SK-N-MC (cell line): ENCODE data around the gene RAET1E.

Source experiments
- DNase-seq: peaks from one replicate; pipeline ENCODE4 v3.0.0-alpha.2; 2011; ENCODE audit warnings: low read depth, low spot score
- H3K27ac ChIP-seq: fragments of 200-600 bp; sonication (generic); 2 replicates; pipeline ENCODE4 v1.5.1; 2016; ENCODE audit warnings: mixed run types
- H3K36me3 ChIP-seq: fragments of 200-600 bp; sonication (generic); 2 replicates; pipeline ENCODE4 v1.6.1; 2017; ENCODE audit warnings: antibody characterized with exemption, low read length, mixed read lengths; ENCODE audit not compliant: insufficient read depth
- H3K4me3 ChIP-seq: fragments of 200-600 bp; sonication (generic); 2 replicates; pipeline ENCODE4 v1.5.1; 2016
- H3K9ac ChIP-seq: fragments of 200-600 bp; sonication (generic); 2 replicates; pipeline ENCODE4 v1.8.0; 2017; ENCODE audit warnings: mixed run types, mixed read lengths; ENCODE audit not compliant: insufficient read length
- H3K9me3 ChIP-seq: fragments of 200-600 bp; sonication (generic); 2 replicates; pipeline ENCODE4 v1.6.1; 2017; ENCODE audit warnings: low read depth, mild to moderate bottlenecking, antibody characterized with exemption, low read length, moderate library complexity, mixed read lengths
- EZH2 ChIP-seq: fragments of 200-600 bp; sonication (generic); IDR thresholded peaks from one replicate; pipeline ENCODE4 v1.6.1; 2017; ENCODE audit warnings: antibody characterized with exemption
- FOXP2 ChIP-seq: optimal IDR thresholded peaks from 2 replicates; pipeline ENCODE3; 2011; ENCODE audit warnings: mild to moderate bottlenecking, moderate library complexity; ENCODE audit not compliant: insufficient read depth; ENCODE audit errors: extremely low read length, control extremely low read depth
- POLR2AphosphoS5 ChIP-seq: IDR thresholded peaks from 2 replicates; pipeline ENCODE4 v1.6.1; 2012; ENCODE audit warnings: mild to moderate bottlenecking, low read depth, low read length, borderline replicate concordance

RAET1E gene

DNA sequence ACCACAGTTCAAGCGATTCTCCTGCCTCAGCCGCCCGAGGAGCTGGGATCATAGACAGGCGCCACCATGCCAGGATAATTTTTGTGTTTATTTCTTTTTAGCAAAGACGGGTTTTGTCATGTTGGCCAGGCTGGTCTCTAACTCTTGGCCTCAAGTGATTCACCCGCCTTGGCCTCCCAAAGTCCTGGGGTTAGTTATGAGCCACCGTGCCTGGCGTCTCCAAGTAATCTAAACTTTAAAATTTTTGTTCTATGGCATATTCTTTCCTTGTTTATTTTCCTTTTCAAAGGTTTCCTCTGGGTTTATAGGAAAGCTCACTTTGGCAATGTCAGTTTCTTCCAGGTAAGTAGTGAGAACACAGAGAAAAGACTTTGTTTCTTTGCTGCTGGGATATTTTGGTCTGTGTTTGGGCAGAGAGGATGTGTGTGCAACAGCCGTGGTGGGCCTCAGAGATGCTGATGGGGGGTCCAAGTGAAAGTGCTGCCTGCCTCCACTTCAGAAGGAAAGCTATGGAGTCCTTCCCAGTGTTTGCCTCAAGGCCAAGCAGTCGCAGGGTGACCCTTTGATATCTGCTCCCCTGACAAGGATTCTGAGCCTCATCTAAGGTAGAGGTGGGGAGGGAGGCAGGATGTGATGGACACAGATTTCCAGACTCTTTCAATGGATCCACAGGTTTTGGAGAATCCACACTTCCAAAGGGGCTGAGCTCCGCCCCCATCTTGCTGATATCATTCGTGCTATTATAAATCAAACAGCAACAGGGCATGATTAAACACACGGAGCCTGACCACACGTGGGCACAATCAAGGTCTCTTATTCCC lies 36.1 kb downstream of the RAET1E start:
- DNase-seq: no peak
- H3K9ac ChIP-seq: no peak overlapping the region
- no peak overlapping the region for H3K4me3 ChIP-seq

DNA sequence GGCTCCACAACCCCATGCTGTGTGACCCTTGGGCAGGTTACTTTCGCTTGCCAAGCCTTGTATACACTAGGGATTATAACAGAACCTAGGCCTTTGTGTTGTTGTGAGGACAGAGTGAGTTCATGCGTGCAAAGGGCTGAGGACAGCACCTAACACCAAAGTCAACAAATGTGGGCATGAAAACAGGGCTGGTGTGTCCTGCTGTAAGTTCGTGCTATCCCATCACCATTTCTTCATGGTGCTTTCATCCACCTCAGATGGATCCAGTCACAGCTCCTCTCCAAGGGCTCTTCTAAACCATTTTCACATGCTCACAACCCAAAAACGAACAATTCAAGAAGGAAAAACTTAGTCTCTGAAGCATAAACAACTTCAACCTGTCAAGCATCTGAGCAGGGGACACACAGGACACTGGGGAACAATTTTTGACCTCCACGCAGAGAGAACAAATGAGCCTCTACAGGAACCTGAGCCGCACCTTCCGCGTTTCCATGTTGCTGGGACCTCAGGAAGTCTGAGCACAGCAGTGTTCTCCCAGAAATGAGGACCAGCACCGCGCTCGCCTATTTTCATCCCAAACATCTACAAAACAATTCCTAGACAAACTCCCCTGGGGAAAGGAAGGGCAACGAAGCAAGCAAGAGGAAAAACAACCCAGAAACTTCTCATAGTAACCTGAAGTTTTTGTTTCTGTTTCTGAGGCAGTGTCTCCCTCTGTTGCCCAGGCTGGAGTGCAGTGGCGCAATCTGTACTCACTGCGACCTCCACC lies 36.9 kb downstream of the RAET1E start:
- Histone ChIP-seq H3K4me3 (no peak overlapping the region), H3K9ac (no peak overlapping the region), H3K36me3 (no peaks in the 10 kb centered on the region), H3K9me3 (no peaks in the 10 kb centered on the region), H3K27ac (no peak overlapping the region)
- TF ChIP-seq POLR2AphosphoS5: no peak
- no peak for TF ChIP-seq EZH2
- TF ChIP-seq FOXP2: no peak
- no peak for DNase-seq

More for the DNA sequence above, 36.1 kb downstream of the RAET1E start:
- TF ChIP-seq POLR2AphosphoS5 (no peak), FOXP2 (no peak), EZH2 (no peak)
- Histone ChIP-seq H3K27ac (no peak overlapping the region), H3K36me3 (no peaks in the 10 kb centered on the region), H3K9me3 (no peaks in the 10 kb centered on the region)

DNA sequence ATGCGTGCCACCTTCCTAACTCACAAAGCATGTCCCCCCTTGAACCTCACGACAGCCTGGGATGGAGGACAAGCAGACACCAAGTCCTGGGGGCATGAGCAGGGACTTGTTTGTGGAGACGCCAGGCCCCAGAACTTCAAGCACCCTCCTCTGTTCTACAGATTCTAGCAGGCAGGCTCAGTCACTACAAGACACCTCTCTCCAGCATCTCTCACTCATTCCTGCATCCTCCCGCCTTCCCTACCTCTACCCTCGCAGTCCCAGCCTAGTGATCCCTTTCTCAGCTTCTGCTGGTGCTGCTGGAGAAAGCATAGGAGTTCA lies 37.4 kb downstream of the RAET1E start:
- no peak for TF ChIP-seq FOXP2
- no peak for TF ChIP-seq POLR2AphosphoS5
- TF ChIP-seq EZH2: no peak
- Histone ChIP-seq H3K27ac (no peak overlapping the region), H3K4me3 (no peak overlapping the region)

DNA sequence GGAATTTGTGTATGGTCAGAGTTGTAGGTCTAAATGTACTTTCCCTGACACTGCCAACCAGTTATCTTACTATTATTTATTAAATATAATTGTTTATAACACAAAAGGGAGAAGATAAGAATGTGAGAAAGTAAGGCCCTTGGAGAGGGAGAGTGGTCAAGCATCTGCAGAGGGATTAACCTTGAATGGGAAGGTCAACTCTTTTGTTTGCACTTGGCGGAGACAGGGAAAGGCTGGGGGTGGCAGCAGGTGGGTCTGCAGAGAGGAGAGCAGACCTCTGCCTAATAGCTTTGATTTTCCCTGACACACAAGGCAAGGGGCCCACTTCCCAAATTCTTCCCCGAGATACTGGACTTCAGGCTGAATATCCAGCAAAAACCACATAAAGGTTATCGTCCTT lies 38.0 kb downstream of the RAET1E start:
- no peak overlapping the region for H3K9ac ChIP-seq
- no peak overlapping the region for H3K4me3 ChIP-seq
- TF ChIP-seq EZH2: no peak
- TF ChIP-seq FOXP2: no peak
- TF ChIP-seq POLR2AphosphoS5: no peak
- no peak for DNase-seq
- H3K36me3 ChIP-seq: no peaks in the 10 kb centered on the region
- H3K27ac ChIP-seq: no peak overlapping the region
- H3K9me3 ChIP-seq: no peaks in the 10 kb centered on the region

More for the DNA sequence above, 37.4 kb downstream of the RAET1E start:
- Histone ChIP-seq H3K9me3 (no peaks in the 10 kb centered on the region), H3K36me3 (no peaks in the 10 kb centered on the region), H3K9ac (no peak overlapping the region)
- DNase-seq: no peak

DNA sequence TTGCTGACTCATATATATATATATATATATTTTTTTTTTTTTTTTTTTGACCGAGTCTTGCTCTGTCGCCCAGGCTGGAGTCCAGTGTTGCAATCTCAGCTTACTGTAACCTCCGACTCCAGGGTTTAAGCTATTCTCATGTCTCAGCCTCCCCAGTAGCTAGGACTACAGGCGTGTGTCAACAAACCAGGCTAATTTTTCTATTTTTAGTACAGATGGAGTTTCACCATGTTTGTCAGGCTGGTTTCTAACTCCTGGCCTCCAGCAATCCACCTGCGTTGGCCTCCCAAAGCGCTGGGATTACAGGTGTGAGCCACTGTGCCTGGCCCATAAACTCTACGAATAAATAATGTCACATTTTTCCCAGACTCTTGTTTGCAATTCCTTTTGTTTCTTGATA lies 38.5 kb downstream of the RAET1E start:
- Histone ChIP-seq H3K27ac (no peak overlapping the region), H3K4me3 (no peak overlapping the region), H3K9ac (no peak overlapping the region), H3K9me3 (no peaks in the 10 kb centered on the region), H3K36me3 (no peaks in the 10 kb centered on the region)
- TF ChIP-seq POLR2AphosphoS5 (no peak), FOXP2 (no peak), EZH2 (no peak)
- no peak for DNase-seq

DNA sequence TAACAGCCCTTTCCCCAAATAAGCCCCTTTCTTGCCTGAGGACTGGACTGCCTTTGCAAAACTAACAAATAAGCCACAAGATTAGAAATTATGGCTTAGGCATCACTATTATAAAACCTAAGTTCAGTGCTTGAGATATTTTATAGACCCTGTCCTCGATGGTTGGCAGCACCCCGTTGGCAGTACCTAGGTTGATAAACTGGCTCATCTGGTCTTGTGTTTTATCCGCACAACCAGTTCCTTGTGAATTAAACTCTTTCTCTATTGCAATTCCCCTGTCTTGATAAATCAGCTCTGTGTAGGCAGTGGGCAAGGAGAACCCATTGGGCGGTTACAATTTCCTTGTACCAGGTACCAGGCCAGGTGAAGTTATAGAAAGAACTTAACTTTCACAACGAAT lies 40.4 kb downstream of the RAET1E start:
- DNase-seq: no peak
- Histone ChIP-seq H3K36me3 (no peaks in the 10 kb centered on the region), H3K9me3 (no peaks in the 10 kb centered on the region), H3K4me3 (no peak overlapping the region), H3K9ac (no peak overlapping the region), H3K27ac (no peak overlapping the region)
- TF ChIP-seq POLR2AphosphoS5: no peak
- no peak for TF ChIP-seq EZH2
- no peak for TF ChIP-seq FOXP2

DNA sequence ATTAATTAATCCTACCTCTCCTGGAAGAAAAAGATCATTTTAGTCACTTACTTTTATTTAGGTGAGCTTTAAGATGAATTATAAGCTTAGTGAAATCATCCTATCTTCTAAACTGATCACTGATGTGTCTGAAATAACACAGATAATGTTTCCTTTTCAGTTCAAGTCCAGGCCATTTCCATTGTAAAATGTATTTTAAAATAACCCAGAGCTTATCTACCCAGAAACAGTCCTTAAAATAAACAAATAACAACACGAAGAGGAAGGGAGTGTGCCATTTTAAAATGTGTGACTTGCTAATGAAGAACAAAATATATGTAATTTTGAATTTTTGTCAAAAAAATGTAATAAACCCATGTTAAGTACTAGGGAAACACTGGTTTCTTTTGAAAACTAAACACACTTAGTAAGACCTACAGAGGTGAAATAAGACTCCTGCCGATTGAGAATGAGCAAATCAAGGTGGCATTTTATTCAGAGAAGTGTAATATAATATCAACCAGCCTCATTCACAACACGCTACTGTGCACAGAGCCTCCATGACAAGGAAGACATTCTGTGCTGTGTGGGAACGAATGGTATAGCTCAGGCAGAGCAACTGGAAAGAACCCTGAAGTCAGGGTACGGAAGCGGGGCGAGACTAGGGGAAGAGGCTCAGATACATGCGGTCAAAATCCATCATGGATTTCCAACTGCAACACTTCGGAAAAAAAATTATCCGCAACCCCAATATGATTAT lies 41.5 kb downstream of the RAET1E start:
- TF ChIP-seq EZH2 (no peak), POLR2AphosphoS5 (no peak), FOXP2 (no peak)
- Histone ChIP-seq H3K9ac (no peak overlapping the region), H3K9me3 (no peaks in the 10 kb centered on the region), H3K27ac (no peak overlapping the region), H3K4me3 (no peak overlapping the region), H3K36me3 (no peaks in the 10 kb centered on the region)
- no peak for DNase-seq

DNA sequence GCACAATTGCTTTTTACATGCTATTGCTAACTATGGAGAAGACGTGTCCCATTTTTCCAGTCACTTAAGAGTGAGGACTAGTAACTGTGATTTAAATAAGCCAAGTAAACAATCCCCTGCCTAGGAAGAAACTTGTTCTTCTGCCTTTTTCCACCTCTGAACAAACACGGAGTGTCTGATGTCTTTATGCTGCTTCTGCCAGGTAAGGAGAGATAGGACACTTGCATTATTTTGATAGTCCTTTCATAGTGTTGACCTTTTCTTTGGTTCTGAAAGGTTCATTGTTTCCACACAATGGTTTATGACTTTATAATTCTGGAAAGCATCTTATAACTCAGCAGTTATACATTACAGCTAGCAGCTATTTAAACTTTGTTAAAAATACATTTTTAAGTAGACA lies 42.2 kb downstream of the RAET1E start:
- no peak overlapping the region for H3K4me3 ChIP-seq
- no peak overlapping the region for H3K27ac ChIP-seq

More for the DNA sequence above, 42.2 kb downstream of the RAET1E start:
- Histone ChIP-seq H3K36me3 (no peaks in the 10 kb centered on the region), H3K9me3 (no peaks in the 10 kb centered on the region), H3K9ac (no peak overlapping the region)
- no peak for DNase-seq
- no peak for TF ChIP-seq EZH2
- TF ChIP-seq FOXP2: no peak
- TF ChIP-seq POLR2AphosphoS5: no peak
